A673 (cell line): ENCODE results near the gene CUX1.
"Not testable (repeated sequence)": the region's sequence is repeated elsewhere in the genome, so short reads cannot be mapped to it uniquely, and the experiment has no call there.

Experiments used
- CTCF ChIP-seq: fragments of 300-800, 200-600 bp; sonication (generic); conservative IDR thresholded peaks from 2 replicates; pipeline ENCODE4 v1.5.1; 2017; ENCODE audit warnings: low read depth, mild to moderate bottlenecking, antibody characterized with exemption, low read length, moderate library complexity, mixed read lengths
- EZH2 ChIP-seq: fragments of 200-600 bp; sonication (generic); IDR thresholded peaks from 2 replicates; pipeline ENCODE4 v1.6.1; 2017; ENCODE audit warnings: borderline replicate concordance, low read depth, mild to moderate bottlenecking, mixed read lengths, antibody characterized with exemption, low read length; ENCODE audit not compliant: poor library complexity, severe bottlenecking

GRCh38 chr7:102329366-102329765, 511.9 kb downstream of the CUX1 start:
- TF ChIP-seq EZH2, CTCF: not testable (repeated sequence)
